Naive thymus-derived CD8-positive, alpha-beta T cell (primary cell): ENCODE results near the gene ALPL. TPM values are rescaled to one million over a fixed set of nuclear protein-coding genes. Genes with fewer than 3 reads are reported as not detected.
"Not testable (repeated sequence)": the region's sequence is repeated elsewhere in the genome, so short reads cannot be mapped to it uniquely, and the experiment has no call there.

Experiments
- ATAC-seq, 2 donors: fragments of 150-1000 bp; cut with Tn5 transposase in 1 of 2; sonication (Bioruptor Pico), chemical (Tn5 transposase) in 1 of 2; 1 replicate in 1 of 2; 2 replicates in 1 of 2; pipeline ENCODE4 v1.10.0; 2021; ENCODE audit warnings: mild to moderate bottlenecking in 2 of 2, moderate library complexity in 2 of 2
- POLR2A ChIA-PET: fragments of 350-600 bp; sonication (Branson Sonifier 250); formaldehyde crosslinking; loops from one replicate; lab custom pipeline; 2021; ENCODE audit warnings: antibody characterized with exemption; lab: Charles Lee
- DNase-seq, 10 donors: peaks; one replicate each; pipeline versions ENCODE4 v3.0.0 to v3.0.0-alpha.2; 2020 to 2022
- H3K27ac Mint-ChIP-seq, 10 donors: one replicate each; pipeline ENCODE4 v1.8.0; 2020 to 2022; ENCODE audit warnings: mild to moderate bottlenecking in 10 of 10, mixed read lengths in 10 of 10, moderate library complexity in 4 of 10, inconsistent platforms in 1 of 10
- H3K27me3 Mint-ChIP-seq, 5 donors: one replicate each; pipeline ENCODE4 v1.8.0; 2021 to 2022; ENCODE audit warnings: mixed read lengths in 5 of 5
- H3K36me3 Mint-ChIP-seq, 3 donors: one replicate each; pipeline ENCODE4 v1.8.0; 2020 to 2022; ENCODE audit warnings: mixed read lengths in 3 of 3, mild to moderate bottlenecking in 2 of 3, inconsistent platforms in 1 of 3
- H3K4me1 Mint-ChIP-seq, 4 donors: one replicate each; pipeline ENCODE4 v1.8.0; 2021 to 2022; ENCODE audit warnings: mixed read lengths in 4 of 4
- H3K4me3 Mint-ChIP-seq, 10 donors: one replicate each; pipeline ENCODE4 v1.8.0; 2020 to 2022; ENCODE audit warnings: mild to moderate bottlenecking in 10 of 10, mixed read lengths in 10 of 10, moderate library complexity in 6 of 10, inconsistent platforms in 1 of 10
- H3K9me3 Mint-ChIP-seq, 9 donors: one replicate each; pipeline ENCODE4 v1.8.0; 2020 to 2022; ENCODE audit warnings: mixed read lengths in 9 of 9, mild to moderate bottlenecking in 3 of 9, inconsistent platforms in 1 of 9, moderate library complexity in 1 of 9
- polyA plus RNA-seq, 3 donors: library from polyadenylated mRNA; unstranded; fragments of 300-500 nt; fragmentation: Illumina TruSeq; gene quantifications; one replicate each; pipeline ENCODE4 v1.2.3, GENCODE V29; 2021
- total RNA-seq, 8 experiments: library from RNA in 2 of 8; stranded (reverse) in 2 of 8; gene quantifications; one replicate each; pipeline ENCODE4 v1.2.3 and lab custom pipeline; 2021 to 2026

Gene ALPL
- not detected for total RNA-seq
- not detected for polyA plus RNA-seq
- 0 to 0.09 (median 0) reads per million in 6 experiments for total RNA-seq (lab: John Stamatoyannopoulos, UW)

DNA sequence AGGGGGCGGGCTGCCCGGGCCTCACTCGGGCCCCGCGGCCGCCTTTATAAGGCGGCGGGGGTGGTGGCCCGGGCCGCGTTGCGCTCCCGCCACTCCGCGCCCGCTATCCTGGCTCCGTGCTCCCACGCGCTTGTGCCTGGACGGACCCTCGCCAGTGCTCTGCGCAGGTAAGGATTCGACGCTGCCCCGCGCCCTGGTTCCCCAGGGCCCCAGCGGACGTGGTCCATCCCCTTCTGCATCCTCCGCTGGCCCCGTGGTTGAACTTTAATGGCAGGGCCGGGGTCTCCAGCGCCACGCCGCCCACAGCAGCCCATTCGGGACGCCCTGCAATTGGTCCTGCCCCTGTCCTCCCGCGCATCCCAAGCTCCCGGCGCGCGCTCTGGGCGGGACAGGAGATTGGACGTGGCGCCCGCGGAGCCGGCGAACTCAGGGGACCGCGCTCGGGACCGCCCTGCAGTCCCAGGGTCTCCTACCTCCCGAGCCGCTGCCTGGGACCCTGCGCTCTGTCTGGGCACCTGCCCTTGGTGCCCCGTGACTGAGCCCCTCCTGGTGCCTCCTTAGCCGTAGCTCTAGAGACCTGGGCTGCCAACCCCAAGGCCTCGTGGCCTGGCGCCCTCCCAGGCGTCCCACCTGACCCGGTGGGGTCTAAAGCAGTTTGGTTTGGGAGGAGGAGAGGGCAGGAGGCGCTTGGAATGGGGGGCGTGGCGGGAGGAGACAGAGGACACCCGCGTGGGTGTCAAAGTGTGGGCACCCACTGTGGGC is at the start of gene ALPL:
Gene ALPL (plus strand): TSS at position 73 of the 762 bp plus-strand sequence. CDS start 44,659 bp downstream, outside the sequence.
- POLR2A ChIA-PET: no interaction called here
- DNase-seq (peak in 1 of 10 donors; percentile 45), ATAC-seq (peak in 1 of 2 donors; percentile 60)
- peaks cover 4 to 13% (median 7%) of the 10 kb centered on the region in 4 donors for H3K4me1 Mint-ChIP-seq
- H3K27ac Mint-ChIP-seq: peak within 1 kb of the TSS in 3 of 10 donors; percentile 20 to 38 (median 38)
- H3K27me3 Mint-ChIP-seq: peaks cover 36 to 66% (median 45%) of the 10 kb centered on the region in 5 donors
- no peaks in the 10 kb centered on the region for H3K9me3 Mint-ChIP-seq
- H3K4me3 Mint-ChIP-seq: peak within 1 kb of the TSS; percentile 66 to 86 (median 75)
- peaks cover 0 to 4% (median 3%) of the 10 kb centered on the region in 3 donors for H3K36me3 Mint-ChIP-seq

DNA sequence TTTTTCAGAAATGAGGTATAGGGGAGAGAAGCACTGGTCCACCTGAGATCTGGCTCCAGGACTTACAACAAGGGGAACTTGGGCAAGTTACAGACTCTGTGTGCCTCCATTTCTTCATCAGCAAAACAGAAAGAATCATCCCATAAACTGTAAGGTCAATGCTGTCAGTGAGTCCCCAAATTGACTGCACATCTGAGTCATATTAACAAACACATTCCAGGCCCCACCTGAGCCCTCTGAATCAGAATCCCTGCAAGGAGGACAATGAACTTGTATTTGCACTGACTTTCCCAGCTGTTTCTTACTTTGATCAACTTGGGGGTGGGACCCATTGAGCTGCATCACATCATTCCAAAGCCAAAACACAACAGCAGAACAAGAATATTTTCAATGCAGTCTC is 44.1 kb upstream of the ALPL start:
- H3K27me3 Mint-ChIP-seq, POLR2A ChIA-PET, DNase-seq, H3K9me3 Mint-ChIP-seq, ATAC-seq, H3K4me3 Mint-ChIP-seq, H3K27ac Mint-ChIP-seq, H3K4me1 Mint-ChIP-seq: not testable (repeated sequence)
- H3K36me3 Mint-ChIP-seq: peaks cover 0 to 26% (median 5%) of the 10 kb centered on the region in 3 donors

DNA sequence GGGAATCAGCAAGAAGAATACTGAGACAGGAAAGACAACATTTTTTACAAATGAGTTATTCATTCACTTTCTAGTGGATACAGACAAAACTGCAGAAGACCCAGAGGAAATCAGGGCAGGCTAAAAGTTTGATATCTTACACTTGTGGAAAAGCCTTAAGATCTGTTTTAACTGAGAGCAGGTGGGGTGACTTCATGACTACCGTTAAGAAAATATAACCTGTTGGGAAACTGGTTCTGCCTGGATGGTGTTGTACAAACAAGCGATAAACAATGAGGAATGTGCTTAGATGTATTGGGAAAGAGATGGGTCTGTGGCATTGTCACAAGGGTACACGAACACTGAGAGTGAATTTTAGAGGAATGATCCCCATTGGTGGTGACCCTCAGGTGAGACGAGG is 41.3 kb upstream of the ALPL start:
- peaks cover 0 to 52% (median 19%) of the 10 kb centered on the region in 3 donors for H3K36me3 Mint-ChIP-seq
- H3K4me3 Mint-ChIP-seq, H3K9me3 Mint-ChIP-seq, DNase-seq, H3K4me1 Mint-ChIP-seq, POLR2A ChIA-PET, ATAC-seq, H3K27me3 Mint-ChIP-seq: not testable (repeated sequence)
- peak overlapping the region in 2 of 10 donors; percentile 1 to 5 for H3K27ac Mint-ChIP-seq

DNA sequence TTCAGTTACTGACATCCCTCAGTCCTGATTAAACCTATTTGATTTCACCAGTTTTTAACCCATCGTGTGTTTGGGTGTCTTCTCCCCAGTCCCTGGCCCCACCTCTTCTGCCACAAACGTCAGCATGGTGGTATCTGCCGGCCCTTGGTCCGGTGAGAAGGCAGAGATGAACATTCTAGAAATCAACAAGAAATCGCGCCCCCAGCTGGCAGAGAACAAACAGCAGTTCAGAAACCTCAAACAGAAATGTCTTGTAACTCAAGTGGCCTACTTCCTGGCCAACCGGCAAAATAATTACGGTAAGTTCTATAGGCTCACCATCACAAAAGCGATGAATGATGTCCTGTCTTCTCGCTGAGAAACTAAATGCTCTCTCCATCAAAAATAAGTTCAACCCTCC is 40.6 kb upstream of the ALPL start:
- Mint-ChIP-seq H3K4me3 (no peak overlapping the region), H3K4me1 (peaks cover 0 to 5% (median 1%) of the 10 kb centered on the region in 4 donors), H3K27me3 (no peaks in the 10 kb centered on the region), H3K27ac (peak overlapping the region in 2 of 10 donors; percentile 1 to 27), H3K9me3 (no peaks in the 10 kb centered on the region), H3K36me3 (peaks cover 0 to 58% (median 22%) of the 10 kb centered on the region in 3 donors)
- POLR2A ChIA-PET: no interaction called here
- peak in 1 of 10 donors; percentile 9 for DNase-seq
- ATAC-seq: no peak

DNA sequence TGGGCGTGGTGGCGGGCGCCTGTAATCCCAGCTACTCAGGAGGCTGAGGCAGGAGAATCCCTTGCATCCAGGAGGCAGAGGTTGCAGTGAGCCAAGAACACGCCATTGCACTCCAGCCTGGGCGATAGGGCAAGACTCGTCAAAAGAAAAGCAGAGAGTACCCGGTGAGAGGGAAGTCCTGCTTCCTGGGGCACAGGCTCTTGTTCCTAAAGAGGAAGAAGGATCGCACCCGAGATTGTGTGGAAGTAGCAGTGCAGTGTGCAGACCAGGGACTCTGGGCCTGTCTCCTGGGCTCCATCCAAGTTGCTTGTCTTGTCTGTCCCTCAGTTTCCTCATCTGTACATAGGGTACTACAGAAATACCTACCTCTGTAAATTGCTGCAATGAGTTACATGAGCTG is 39.6 kb upstream of the ALPL start:
- no peak for DNase-seq
- Mint-ChIP-seq H3K9me3 (no peaks in the 10 kb centered on the region), H3K4me3 (no peak overlapping the region), H3K36me3 (peaks cover 0 to 68% (median 25%) of the 10 kb centered on the region in 3 donors), H3K27me3 (no peaks in the 10 kb centered on the region), H3K4me1 (peaks cover 0 to 5% (median 1%) of the 10 kb centered on the region in 4 donors), H3K27ac (no peak overlapping the region)
- ATAC-seq: no peak
- POLR2A ChIA-PET: no interaction called here

DNA sequence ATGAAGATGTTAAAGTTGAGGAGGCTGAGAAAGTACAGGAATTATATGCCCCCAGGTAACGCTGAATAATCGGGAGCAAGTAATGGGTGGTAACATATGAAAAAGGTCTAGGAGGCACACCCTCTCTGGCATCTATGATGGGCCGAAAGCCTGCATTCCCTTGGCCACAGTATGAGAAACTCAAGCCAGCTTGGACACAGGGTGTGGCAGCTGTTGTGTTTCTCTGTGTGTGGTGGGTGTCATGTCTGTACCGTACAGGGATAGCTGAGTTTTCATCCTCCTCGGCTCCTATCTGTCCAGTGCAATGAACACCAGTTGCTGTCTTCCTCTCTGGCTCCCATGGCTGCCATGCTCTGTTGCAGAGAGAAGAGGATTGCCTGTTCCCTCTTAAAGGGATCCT is 36.4 kb upstream of the ALPL start:
- POLR2A ChIA-PET: no interaction called here
- Mint-ChIP-seq H3K4me3 (no peak overlapping the region), H3K27me3 (no peaks in the 10 kb centered on the region), H3K9me3 (no peaks in the 10 kb centered on the region), H3K27ac (no peak overlapping the region), H3K36me3 (peaks cover 7 to 84% (median 38%) of the 10 kb centered on the region in 3 donors), H3K4me1 (peaks cover 0 to 5% (median 2%) of the 10 kb centered on the region in 4 donors)
- DNase-seq (no peak), ATAC-seq (no peak)

DNA sequence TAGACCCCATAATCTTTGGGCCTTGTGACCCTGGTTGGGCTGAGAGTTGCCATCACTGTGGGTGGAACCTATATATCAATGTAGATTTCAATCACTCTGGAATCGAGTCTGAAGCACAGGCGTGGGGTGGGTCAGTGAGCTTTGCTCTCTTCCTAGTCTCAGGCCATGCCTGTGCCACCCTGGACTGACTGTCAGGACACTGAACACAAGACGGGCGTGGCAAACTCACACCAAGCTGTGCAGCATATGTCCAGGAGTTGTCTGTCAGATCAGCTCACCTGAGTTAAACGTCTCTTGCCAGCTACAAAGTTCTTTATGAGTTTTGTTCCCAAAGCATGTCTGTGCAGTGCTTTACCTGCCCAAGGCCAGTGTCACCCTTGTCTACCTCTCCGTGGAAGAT is 30.9 kb upstream of the ALPL start:
- peaks cover 12 to 69% (median 34%) of the 10 kb centered on the region in 3 donors for H3K36me3 Mint-ChIP-seq
- no peak overlapping the region for H3K27ac Mint-ChIP-seq
- DNase-seq: no peak
- no peaks in the 10 kb centered on the region for H3K9me3 Mint-ChIP-seq
- POLR2A ChIA-PET: no interaction called here
- H3K4me1 Mint-ChIP-seq: peaks cover 0 to 1% (median 0%) of the 10 kb centered on the region in 4 donors
- H3K27me3 Mint-ChIP-seq: peaks cover 0 to 2% (median 0%) of the 10 kb centered on the region in 5 donors
- ATAC-seq: no peak
- no peak overlapping the region for H3K4me3 Mint-ChIP-seq

DNA sequence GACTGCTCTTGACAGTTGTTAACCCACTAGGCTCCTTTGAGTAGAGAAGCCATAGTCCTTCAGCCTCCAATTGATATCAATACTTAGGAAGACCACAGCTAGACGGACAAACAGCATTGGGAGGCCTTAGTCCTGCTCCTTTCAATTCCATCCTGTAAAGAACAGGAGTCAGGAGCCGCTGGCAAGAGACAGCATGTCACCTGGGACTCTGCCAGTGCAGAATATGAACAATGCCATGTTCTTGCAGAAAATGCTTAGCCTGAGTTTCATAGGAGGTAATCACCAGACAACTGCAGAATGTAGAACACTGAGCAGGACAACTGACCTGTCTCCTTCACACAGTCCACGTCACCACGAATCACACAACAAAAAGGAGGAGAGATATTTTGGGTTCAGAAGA is 25.3 kb upstream of the ALPL start:
- H3K36me3 Mint-ChIP-seq: peaks cover under 1 to 20% (median 10%) of the 10 kb centered on the region in 3 donors
- ATAC-seq, H3K4me3 Mint-ChIP-seq, H3K27ac Mint-ChIP-seq, POLR2A ChIA-PET, H3K9me3 Mint-ChIP-seq, DNase-seq: not testable (repeated sequence)
- peaks cover 6 to 11% (median 8%) of the 10 kb centered on the region in 4 donors for H3K4me1 Mint-ChIP-seq
- peaks cover 4 to 13% (median 10%) of the 10 kb centered on the region in 5 donors for H3K27me3 Mint-ChIP-seq

DNA sequence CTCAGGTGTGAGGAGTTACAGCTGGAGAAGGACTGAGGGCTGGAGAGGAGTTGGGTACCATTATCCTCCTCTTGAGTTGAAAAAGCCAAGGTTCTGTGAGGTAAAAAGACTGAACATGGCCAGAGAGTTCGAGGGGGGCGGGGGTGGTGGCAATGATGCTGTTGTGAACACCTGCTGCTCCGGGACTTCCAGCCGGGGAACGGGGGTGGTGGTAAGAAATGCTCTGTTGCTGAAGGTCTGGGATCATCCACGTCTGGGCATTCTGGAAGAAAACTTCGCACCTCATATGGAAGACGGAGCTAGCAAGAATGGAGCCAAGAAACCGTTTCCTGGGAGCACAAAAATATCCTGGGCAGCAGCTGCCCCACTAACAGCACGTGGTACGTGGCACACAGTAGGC is 20.1 kb upstream of the ALPL start:
- Mint-ChIP-seq H3K27me3 (peaks cover 7 to 34% (median 15%) of the 10 kb centered on the region in 5 donors), H3K4me3 (no peak overlapping the region), H3K4me1 (peaks cover 6 to 13% (median 9%) of the 10 kb centered on the region in 4 donors), H3K36me3 (no peaks in the 10 kb centered on the region), H3K27ac (peak overlapping the region in 1 of 10 donors; percentile 51), H3K9me3 (peaks cover 0 to 2% (median 0%) of the 10 kb centered on the region in 9 donors)
- ATAC-seq: no peak
- DNase-seq: no peak
- POLR2A ChIA-PET: no interaction called here

DNA sequence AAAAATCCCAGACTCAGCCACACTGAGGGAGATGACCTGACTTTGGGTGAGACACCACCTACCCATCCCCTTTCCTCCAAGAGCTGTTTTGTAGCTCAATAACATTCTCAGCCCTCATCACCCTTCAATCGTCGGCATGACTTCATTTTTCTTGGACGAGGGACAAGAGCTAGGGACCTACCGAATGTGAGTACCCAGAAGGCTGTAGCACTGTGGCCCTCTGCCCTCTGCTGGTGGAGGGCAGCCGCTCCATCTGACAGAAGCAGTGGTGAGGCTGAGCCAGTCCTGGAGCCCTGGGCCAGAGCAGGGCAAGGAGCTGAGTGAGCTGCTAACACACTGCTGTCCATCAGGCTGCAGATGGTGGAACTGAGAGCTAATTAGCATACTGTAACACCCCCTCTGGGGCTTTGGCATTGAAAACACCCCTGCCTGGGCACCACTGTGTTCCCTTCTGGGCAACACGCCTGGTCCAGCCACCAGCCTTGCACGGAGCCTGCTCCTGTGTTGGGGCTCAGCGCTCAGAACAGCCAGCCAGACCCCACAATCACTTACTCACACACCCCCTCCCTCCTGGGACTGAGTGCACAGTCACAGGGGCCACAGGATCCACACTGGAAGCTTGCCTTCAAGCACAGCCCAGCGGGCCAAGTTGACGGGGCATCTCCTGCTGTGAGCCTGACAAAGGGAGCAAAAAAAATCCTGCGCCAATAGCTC is 18.3 kb upstream of the ALPL start:
- peaks cover 6 to 13% (median 9%) of the 10 kb centered on the region in 4 donors for H3K4me1 Mint-ChIP-seq
- no peak for DNase-seq
- peaks cover 7 to 34% (median 15%) of the 10 kb centered on the region in 5 donors for H3K27me3 Mint-ChIP-seq
- no peak overlapping the region for H3K27ac Mint-ChIP-seq
- peaks cover 0 to 2% (median 0%) of the 10 kb centered on the region in 9 donors for H3K9me3 Mint-ChIP-seq
- no peak overlapping the region for H3K4me3 Mint-ChIP-seq
- H3K36me3 Mint-ChIP-seq: no peaks in the 10 kb centered on the region
- ATAC-seq: no peak
- POLR2A ChIA-PET: no interaction called here

DNA sequence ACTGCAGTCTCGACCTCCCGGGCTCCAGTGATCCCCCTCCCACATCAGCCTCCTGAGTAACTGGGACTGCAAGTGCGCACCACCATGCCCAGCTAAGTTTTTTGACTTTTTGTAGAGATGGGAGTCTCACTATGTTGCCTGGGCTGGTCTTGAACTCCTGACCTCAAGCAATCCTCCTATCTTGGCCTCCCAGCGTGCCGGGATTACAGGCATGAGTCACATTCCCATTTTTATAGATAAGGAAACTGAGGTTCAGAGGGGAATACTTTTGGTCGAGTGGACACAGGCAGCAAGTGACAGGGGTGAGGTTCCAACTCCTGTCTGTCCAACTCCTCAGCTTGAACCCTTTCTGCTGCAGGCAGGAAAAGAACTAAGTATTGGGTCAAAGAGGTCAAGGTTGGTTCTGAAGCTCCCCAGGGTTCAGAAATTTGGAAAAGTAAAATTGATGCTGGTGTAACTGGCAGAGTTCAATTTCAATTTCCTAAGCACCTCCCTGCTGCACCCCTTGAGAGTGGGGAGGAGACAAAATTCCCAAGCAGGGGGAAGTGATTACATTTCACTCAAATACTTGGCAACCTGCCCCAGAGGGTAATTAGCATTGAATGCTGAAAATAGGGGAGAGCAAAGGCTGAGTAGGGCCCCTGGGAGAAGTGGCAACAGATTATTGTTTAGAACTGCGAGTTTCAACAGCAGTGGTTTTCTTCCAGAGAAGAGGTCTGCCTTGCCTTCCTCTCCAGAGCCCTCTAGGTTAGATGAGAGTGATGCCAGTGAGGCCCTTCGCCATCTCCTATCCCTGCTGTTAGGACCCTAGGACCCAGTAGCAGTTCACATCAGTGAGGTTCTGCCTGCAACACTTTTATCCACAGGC is 17.5 kb upstream of the ALPL start:
- ATAC-seq (no peak), DNase-seq (no peak)
- H3K9me3 Mint-ChIP-seq: peaks cover 0 to 2% (median 0%) of the 10 kb centered on the region in 9 donors
- H3K4me1 Mint-ChIP-seq: peaks cover 6 to 13% (median 9%) of the 10 kb centered on the region in 4 donors
- POLR2A ChIA-PET: no interaction called here
- H3K27me3 Mint-ChIP-seq: peaks cover 7 to 34% (median 15%) of the 10 kb centered on the region in 5 donors
- no peak overlapping the region for H3K4me3 Mint-ChIP-seq
- H3K27ac Mint-ChIP-seq: no peak overlapping the region
- H3K36me3 Mint-ChIP-seq: no peaks in the 10 kb centered on the region

DNA sequence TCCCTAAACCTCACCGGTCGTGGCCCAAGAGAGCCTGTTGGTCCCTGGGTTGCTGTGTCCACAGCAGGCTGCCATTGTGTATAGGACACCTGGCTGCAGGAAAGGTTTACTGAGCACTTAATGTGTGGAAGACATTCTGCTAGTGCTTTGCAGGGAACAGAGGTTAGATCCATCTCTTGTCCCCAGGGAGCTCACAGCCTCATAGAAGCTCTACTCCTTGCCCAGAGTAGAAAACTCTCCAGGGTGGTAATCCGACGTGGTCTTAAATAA is 16.9 kb upstream of the ALPL start:
- H3K4me1 Mint-ChIP-seq: peaks cover 6 to 11% (median 9%) of the 10 kb centered on the region in 4 donors
- peaks cover 7 to 34% (median 15%) of the 10 kb centered on the region in 5 donors for H3K27me3 Mint-ChIP-seq
- no peaks in the 10 kb centered on the region for H3K36me3 Mint-ChIP-seq
- no peak for ATAC-seq
- no peak overlapping the region for H3K4me3 Mint-ChIP-seq
- H3K9me3 Mint-ChIP-seq: peaks cover 0 to 2% (median 0%) of the 10 kb centered on the region in 9 donors
- no peak overlapping the region for H3K27ac Mint-ChIP-seq
- DNase-seq: no peak
- POLR2A ChIA-PET: no interaction called here
